C4-2B (cell line): Measurements from ENCODE around the gene SLC4A1AP.

Experiments used
- ZFX ChIP-seq: fragments of 450-650 bp; IDR thresholded peaks from 2 replicates; pipeline ENCODE4 v1.6.1; 2017
- TF ChIP-seq, protein P1 (sequence below): fragments of 450-650 bp; conservative IDR thresholded peaks from 2 replicates; pipeline ENCODE4 v1.5.1; 2017; ENCODE audit warnings: mild to moderate bottlenecking

DNA sequence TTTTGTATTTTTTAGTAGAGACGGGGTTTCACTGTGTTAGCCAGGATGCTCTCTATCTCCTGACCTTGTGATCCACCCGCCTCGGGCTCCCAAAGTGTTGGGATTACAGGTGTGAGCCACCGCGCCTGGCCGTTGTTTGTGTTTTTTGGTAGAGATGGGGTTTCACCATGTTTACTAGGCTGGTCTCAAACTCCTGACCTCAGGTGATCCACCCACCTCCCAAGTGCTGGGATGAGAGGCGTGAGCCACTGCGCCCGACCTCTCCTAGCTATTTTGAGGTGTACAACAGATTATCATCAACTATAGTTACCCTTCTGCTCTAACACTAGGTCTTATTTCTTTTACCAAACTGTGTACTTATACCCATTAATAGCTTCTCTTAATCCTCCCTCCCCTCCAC, 78.9 kb downstream of the SLC4A1AP start:
- TF ChIP-seq, protein P1, sequence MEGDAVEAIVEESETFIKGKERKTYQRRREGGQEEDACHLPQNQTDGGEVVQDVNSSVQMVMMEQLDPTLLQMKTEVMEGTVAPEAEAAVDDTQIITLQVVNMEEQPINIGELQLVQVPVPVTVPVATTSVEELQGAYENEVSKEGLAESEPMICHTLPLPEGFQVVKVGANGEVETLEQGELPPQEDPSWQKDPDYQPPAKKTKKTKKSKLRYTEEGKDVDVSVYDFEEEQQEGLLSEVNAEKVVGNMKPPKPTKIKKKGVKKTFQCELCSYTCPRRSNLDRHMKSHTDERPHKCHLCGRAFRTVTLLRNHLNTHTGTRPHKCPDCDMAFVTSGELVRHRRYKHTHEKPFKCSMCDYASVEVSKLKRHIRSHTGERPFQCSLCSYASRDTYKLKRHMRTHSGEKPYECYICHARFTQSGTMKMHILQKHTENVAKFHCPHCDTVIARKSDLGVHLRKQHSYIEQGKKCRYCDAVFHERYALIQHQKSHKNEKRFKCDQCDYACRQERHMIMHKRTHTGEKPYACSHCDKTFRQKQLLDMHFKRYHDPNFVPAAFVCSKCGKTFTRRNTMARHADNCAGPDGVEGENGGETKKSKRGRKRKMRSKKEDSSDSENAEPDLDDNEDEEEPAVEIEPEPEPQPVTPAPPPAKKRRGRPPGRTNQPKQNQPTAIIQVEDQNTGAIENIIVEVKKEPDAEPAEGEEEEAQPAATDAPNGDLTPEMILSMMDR = no peak
- no peak for TF ChIP-seq ZFX
